BJ (cell line): ENCODE results near the gene HEPACAM. TPM values are rescaled to one million over a fixed set of nuclear protein-coding genes. Genes with fewer than 3 reads are reported as not detected.

Experiments used
- CTCF ChIA-PET: fragments of 350-600 bp; formaldehyde crosslinking; extraction: SDS; loops from one replicate; lab custom pipeline; 2021; ENCODE audit warnings: antibody characterized with exemption, inconsistent platforms; lab: Yijun Ruan, JAX
- POLR2A ChIA-PET: fragments of 300-600 bp; sonication (Branson Sonifier 250); formaldehyde crosslinking; extraction: SDS; loops from one replicate; lab custom pipeline; 2021; ENCODE audit warnings: antibody characterized with exemption; lab: Charles Lee
- DNase-seq: peaks from one replicate; pipeline ENCODE4 v3.0.0-alpha.2; 2011; ENCODE audit warnings: low read depth
- H3K27me3 ChIP-seq: 2 replicates; pipeline ENCODE4 v1.6.0; 2011; ENCODE audit warnings: low read length; ENCODE audit not compliant: control insufficient read depth, insufficient read depth
- H3K36me3 ChIP-seq: 2 replicates; pipeline ENCODE4 v1.5.1; 2011; ENCODE audit warnings: low read length; ENCODE audit not compliant: control insufficient read depth, insufficient read depth
- H3K4me3 ChIP-seq: 2 replicates; pipeline ENCODE4 v1.5.1; 2011; ENCODE audit warnings: low read depth, mild to moderate bottlenecking, control low read depth, low read length
- polyA plus RNA-seq: library from polyadenylated mRNA; depleted of rRNA; stranded (reverse); fragments of >200 nt; gene quantifications from 2 replicates; pipeline ENCODE4 v1.2.3, GENCODE V29; 2011
- TF ChIP-seq, protein P1 (sequence below): IDR thresholded peaks from 2 replicates; pipeline ENCODE4 v1.5.1; 2011; ENCODE audit warnings: low read depth, mild to moderate bottlenecking, control low read depth, inconsistent platforms, low read length, moderate library complexity; ENCODE audit not compliant: insufficient read depth

The HEPACAM gene
- polyA plus RNA-seq, 1 experiment, result 0.06 TPM

GRCh38 chr11:124893781-124894401, 42.0 kb downstream of the HEPACAM start:
- no peaks in the 10 kb centered on the region for H3K27me3 ChIP-seq
- no peaks in the 10 kb centered on the region for H3K36me3 ChIP-seq
- H3K4me3 ChIP-seq, result no peak overlapping the region
- CTCF ChIA-PET, result interaction anchor here (1.1 to 2.3 kb wide), 4 partner anchors 9 to 28 kb away, joined by 3 to 13 read pairs (median 4); no protein-coding TSS in a partner anchor
- TF ChIP-seq, protein P1, sequence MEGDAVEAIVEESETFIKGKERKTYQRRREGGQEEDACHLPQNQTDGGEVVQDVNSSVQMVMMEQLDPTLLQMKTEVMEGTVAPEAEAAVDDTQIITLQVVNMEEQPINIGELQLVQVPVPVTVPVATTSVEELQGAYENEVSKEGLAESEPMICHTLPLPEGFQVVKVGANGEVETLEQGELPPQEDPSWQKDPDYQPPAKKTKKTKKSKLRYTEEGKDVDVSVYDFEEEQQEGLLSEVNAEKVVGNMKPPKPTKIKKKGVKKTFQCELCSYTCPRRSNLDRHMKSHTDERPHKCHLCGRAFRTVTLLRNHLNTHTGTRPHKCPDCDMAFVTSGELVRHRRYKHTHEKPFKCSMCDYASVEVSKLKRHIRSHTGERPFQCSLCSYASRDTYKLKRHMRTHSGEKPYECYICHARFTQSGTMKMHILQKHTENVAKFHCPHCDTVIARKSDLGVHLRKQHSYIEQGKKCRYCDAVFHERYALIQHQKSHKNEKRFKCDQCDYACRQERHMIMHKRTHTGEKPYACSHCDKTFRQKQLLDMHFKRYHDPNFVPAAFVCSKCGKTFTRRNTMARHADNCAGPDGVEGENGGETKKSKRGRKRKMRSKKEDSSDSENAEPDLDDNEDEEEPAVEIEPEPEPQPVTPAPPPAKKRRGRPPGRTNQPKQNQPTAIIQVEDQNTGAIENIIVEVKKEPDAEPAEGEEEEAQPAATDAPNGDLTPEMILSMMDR, result no peak
- POLR2A ChIA-PET, result no interaction called here
- no peak for DNase-seq

DNA sequence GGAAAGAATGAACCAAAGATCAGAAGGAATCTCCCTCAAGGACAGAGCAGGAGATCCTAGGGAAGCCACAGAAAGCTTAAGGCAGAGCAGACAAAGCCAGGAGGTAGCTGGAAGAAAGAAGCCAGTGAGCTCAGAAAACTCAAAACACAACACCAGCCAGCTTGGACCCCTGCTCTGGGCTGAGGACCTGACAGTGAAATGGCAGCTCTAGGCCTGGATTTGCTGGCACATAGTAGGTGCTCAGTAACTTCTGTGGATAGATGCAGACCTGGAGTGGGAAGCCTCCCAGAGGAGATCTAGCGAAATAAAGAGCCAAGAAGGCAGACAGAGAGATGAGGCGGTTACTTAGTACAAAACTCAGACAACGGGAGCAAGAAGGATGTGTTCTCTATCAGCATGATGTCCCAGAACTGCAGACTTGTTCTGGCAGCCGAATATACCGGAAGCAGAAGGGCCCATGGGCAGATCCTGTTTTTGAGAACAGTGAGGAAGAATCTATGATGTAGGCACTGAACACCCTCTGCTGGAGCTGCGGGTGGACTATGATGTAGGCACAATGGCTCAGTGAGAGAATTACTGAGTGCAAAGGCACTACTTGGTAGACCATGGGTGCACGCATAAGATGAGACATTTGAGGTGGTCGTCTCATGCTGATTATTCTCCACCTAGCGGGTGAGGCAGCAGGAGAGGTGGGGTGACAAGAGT, 42.9 kb downstream of the HEPACAM start:
- TF ChIP-seq, protein P1, result no peak
- ChIA-PET POLR2A (no interaction called here), CTCF (interaction anchor here (1.4 to 2.2 kb wide), 3 partner anchors 8 to 48 kb away, joined by 3 to 7 read pairs (median 3); no protein-coding TSS in a partner anchor)
- no peaks in the 10 kb centered on the region for H3K27me3 ChIP-seq
- H3K36me3 ChIP-seq, result no peaks in the 10 kb centered on the region
- no peak for DNase-seq
- no peak overlapping the region for H3K4me3 ChIP-seq

- POLR2A ChIA-PET, result no interaction called here
- Histone ChIP-seq H3K36me3 (no peaks in the 10 kb centered on the region), H3K4me3 (no peak overlapping the region), H3K27me3 (no peaks in the 10 kb centered on the region)
- TF ChIP-seq, protein P1, result no peak
- CTCF ChIA-PET, result interaction anchor here (1.4 to 2.4 kb wide), 4 partner anchors 8 to 49 kb away, joined by 3 to 8 read pairs (median 5); no protein-coding TSS in a partner anchor
- DNase-seq, result no peak
Observed at GRCh38 chr11:124892146-124892545, 43.7 kb downstream of the HEPACAM start.

GRCh38 chr11:124891373-124891861, 44.4 kb downstream of the HEPACAM start:
- ChIA-PET POLR2A (interaction anchor here (0.8 kb wide), 1 partner anchor 62 kb away, joined by 3 read pairs; no protein-coding TSS in a partner anchor), CTCF (interaction anchor here (2.1 to 2.4 kb wide), 3 partner anchors 9 to 25 kb away, joined by 7 to 8 read pairs (median 8); no protein-coding TSS in a partner anchor)
- Histone ChIP-seq H3K36me3 (no peaks in the 10 kb centered on the region), H3K27me3 (no peaks in the 10 kb centered on the region), H3K4me3 (no peak overlapping the region)
- TF ChIP-seq, protein P1, result peak; percentile 21; the same call in 1 of the 2 replicates
- no peak for DNase-seq
